HG02938 (cell line): ENCODE measurements around the gene DNAH11.
"Not testable (repeated sequence)": the region's sequence is repeated elsewhere in the genome, so short reads cannot be mapped to it uniquely, and the experiment has no call there.

Experiments
- ATAC-seq: cut with Tn5 transposase; IDR thresholded peaks from one replicate; pipeline ENCODE4 v1.9.1; 2021; ENCODE audit warnings: mild to moderate bottlenecking, moderate library complexity; ENCODE audit not compliant: unreplicated experiment

Gene DNAH11

GRCh38 chr7:21708096-21708495 is 165.3 kb downstream of the DNAH11 start:
- ATAC-seq = no peak

DNA sequence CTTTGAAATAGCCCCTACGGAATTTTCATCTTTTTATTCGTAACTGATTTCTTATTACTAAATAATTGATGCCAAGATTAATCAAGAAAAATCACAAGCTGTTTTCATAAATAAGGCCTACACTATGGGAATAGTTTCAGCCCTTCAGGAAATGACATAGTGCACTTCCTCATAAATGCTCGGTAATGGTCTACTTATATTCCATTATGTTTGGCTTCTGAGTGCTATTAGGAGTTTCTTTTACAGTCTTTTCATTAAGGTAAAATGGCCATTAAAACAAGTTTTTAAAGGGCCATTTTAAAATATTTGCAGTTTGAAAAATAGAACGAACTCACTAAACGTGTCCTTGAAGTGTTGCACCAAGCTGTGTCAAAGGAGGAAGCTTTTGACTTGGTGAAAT is 174.5 kb downstream of the DNAH11 start:
- ATAC-seq = no peak

- ATAC-seq = no peak
These were observed 175.6 kb downstream of the DNAH11 start for GRCh38 chr7:21718391-21718790.

GRCh38 chr7:21719846-21720245 is 177.0 kb downstream of the DNAH11 start:
- no peak for ATAC-seq

- peak; percentile 62 for ATAC-seq
These were observed 179.5 kb downstream of the DNAH11 start for GRCh38 chr7:21722371-21722770.

GRCh38 chr7:21724562-21724961 is 181.7 kb downstream of the DNAH11 start:
- ATAC-seq = no peak

- no peak for ATAC-seq
These were observed 187.6 kb downstream of the DNAH11 start for GRCh38 chr7:21730399-21730798.

DNA sequence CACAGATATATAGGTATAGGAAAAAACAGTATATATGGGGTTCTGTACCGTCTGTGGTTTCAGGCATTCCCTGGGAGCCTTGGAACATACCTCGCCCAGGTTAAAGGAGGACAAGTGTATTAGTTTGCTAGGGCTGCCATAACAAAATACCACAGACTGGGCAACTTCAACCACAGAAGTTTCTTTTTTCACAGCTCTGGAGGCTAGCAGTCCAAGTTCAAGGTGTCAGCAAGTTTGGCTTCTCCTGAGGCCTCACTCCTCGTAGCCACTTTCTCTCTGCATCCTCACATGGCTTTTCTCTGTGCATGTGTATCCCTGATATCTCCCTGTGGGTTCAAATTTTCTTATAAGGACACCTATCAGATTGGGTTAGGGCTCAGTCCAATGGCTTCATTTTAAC is 189.1 kb downstream of the DNAH11 start:
- ATAC-seq = no peak

DNA sequence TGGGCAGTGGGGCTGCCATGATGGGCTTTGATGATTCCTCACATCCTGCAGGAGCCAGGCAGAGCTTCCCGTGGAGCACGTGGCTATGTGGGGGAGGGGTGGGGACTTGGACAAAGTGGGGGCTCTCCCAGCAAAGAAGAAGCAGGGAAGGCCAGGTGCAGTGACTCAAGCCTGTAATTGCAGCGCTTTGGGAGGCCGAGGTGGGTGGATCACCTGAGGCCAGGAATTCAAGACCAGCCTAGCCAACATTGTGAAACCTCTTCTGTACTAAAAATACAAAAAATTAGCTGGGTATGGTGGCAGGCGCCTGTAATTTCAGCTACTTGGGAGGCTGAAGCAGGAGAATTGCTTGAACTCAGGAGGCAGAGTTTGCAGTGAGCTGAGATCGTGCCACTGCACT is 190.1 kb downstream of the DNAH11 start:
- ATAC-seq = not testable (repeated sequence)

GRCh38 chr7:21733837-21734236 is 191.0 kb downstream of the DNAH11 start:
- no peak for ATAC-seq

DNA sequence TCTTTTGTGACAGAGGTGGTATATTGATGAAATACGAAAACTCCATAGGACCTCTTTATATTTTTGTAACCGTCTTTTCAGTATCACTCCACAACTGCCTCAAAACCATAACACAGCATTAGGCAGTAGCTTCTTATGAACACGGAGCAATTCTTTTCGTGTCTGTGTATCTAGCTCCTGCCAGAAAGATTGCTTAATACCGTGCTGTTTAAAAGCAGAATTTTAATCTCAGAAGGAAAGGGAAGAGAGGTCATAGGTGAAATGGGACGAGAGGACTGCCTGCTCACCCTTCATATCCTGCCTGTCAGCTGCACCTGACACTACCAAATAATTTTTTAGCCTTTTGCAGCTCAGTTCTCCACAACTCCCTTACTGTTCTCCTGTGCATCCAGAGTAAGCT is 200.7 kb downstream of the DNAH11 start:
- ATAC-seq = no peak

- ATAC-seq = no peak
These were observed 204.1 kb downstream of the DNAH11 start for GRCh38 chr7:21746949-21747348.

DNA sequence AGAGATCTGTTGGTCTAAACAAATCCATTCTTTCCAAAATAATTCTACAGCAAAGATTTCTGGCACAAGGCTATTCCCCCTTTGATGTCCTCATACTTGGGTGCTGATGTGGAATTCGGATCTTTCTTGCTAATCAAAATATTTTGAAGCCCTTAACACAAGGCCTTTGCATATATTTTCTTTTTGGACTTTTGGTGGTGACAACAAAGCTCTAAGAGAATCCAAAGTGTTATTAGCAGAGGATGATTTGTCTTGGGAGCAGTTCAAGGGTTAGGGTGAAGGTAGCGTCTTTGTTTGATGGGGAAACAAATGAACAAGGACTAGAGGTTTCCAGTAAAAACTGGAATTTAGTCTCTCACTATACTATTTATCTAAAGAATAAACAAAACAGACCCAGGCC is 205.0 kb downstream of the DNAH11 start:
- no peak for ATAC-seq

- ATAC-seq = no peak
These were observed 206.5 kb downstream of the DNAH11 start for GRCh38 chr7:21749378-21749777.

GRCh38 chr7:21753071-21753470 is 210.2 kb downstream of the DNAH11 start:
- no peak for ATAC-seq

DNA sequence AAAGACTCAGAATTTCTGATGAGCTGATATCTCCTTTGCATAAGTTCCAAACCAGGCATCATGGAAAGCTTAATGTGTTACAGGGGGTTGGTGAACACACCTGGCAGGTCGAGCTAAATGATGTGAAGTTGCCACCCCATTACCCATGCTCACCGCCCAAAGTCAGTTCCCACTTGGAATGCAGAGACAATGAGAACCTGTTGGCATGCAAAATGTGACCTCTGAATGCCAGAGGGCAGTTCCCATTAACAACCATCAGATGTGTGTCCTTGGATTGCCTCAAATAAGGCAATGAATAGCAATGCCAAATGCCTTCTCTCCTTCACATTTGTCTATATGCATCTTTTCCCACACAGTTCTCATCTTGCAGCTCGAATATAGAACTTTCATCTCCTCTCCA is 212.1 kb downstream of the DNAH11 start:
- ATAC-seq = no peak

DNA sequence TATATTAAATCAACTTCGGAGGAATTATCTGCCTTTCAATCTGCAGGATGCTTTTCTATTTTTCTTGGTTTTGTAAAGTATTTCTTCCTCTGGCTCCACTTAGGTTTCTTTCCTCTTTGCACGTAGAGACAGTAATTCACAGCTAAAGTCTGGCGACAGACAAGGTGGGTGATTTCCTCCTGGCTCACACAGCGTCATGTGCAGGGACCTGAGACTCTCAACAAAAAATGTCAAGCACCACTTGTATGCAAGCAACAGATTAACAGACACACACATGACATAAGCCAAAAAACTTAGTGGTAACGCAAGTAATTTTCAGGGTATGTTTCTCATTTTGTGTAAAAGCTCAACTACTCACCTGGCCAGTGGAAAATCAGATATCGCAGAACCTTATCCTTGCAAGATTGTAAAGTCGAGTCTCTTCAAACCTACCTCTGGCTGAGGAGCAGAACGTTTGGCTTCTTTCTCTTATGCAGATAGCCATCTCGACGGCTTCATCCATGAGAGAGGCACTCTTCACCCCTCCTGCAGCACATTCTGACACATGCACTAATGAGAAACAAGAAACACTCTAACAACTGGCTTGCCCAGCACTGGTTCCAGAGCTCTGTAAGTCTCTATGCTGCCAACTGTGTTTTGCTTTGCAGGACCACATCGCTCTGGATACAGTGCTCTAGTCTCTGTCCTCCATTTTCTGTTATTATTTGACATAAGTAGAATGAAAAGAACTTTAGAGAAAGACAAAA is 214.9 kb downstream of the DNAH11 start:
- ATAC-seq = no peak

GRCh38 chr7:21758286-21758685 is 215.4 kb downstream of the DNAH11 start:
- ATAC-seq = no peak

- no peak for ATAC-seq
These were observed 219.6 kb downstream of the DNAH11 start for GRCh38 chr7:21762469-21762868.

DNA sequence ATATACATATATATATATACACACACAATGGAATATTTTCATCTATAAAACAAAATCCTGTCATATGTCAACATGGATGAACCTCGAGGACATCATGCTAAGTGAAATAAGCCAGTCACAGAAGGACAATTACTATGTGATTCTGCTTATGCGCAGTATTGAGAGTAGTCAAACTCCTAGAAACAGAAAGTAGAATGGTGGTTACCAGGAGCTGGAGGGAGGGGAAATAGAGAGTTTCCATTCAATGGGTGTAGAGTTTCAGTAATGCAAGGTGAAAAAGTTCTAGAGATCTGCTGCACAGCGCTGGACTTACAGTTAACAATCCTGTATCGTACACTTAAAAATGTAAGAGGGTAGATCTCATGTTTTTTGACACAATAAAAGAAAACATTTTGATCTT is 221.0 kb downstream of the DNAH11 start:
- ATAC-seq = no peak

DNA sequence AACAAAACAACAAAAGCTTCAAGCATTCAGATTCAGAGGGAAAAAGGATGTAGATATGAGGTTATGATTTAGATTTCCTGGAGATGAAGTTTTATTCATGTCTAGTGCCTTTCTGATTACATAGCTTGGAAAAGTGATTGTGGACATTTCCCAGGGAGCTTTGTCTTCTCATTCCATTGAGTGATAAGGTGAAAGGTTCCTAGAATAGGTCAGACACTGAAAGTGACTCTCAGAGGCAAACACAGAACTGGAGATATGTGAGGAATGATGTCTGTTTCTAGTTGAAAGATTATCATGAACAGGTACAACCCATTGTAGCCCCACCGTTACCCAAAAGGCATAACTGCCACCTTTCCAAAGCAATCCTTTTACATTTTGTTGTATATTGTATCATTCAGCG is 223.4 kb downstream of the DNAH11 start:
- ATAC-seq = no peak

GRCh38 chr7:21767300-21767900 is 224.6 kb downstream of the DNAH11 start:
- peak; percentile 67 for ATAC-seq

DNA sequence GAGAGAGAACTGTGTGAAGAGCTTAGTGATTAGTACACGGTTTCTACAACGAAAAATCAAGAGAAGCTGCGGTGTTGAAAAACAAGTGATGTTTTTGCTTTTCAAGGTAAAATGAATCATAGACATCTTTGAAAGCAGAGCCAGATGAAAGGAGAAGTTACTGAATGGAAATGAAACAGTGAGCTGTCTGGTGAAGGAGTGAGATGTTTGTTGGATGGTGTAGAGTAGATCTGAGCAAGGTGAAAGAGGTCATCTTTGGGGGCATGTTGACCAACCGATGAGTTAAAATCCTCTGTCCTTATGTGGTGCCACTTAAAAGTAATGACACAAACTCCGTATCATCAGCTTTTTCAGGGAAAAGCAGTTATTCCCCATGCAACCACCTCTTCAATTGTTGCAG is 225.4 kb downstream of the DNAH11 start:
- no peak for ATAC-seq
